Vagina (tissue), 2 donors: Measurements from ENCODE around the gene MYH14. TPM values are rescaled to one million over a fixed set of nuclear protein-coding genes. Genes with fewer than 3 reads are reported as not detected.

Experiments
- DNase-seq, 2 donors: peaks; one replicate each; pipeline ENCODE4 v3.0.0-alpha.2; 2017; ENCODE audit errors: extremely low spot score in 2 of 2
- H3K27ac ChIP-seq: fragments of 200-600 bp; sonication (generic); one replicate; pipeline ENCODE4 v1.5.1; 2019
- H3K27me3 ChIP-seq: fragments of 200-600 bp; sonication (generic); one replicate; pipeline ENCODE4 v1.5.1; 2019
- H3K36me3 ChIP-seq, 2 donors: fragments of 200-600 bp; sonication (generic); one replicate each; pipeline ENCODE4 v1.5.1; 2017 to 2019
- H3K4me1 ChIP-seq: fragments of 200-600 bp; sonication (generic); one replicate; pipeline ENCODE4 v1.5.1; 2019
- H3K4me3 ChIP-seq, 2 donors: fragments of 200-600 bp; sonication (generic); 1 replicate in 1 of 2; 2 replicates in 1 of 2; pipeline ENCODE4 v1.5.1; 2016 to 2019
- H3K9me3 ChIP-seq: fragments of 200-600 bp; sonication (generic); one replicate; pipeline ENCODE4 v1.5.1; 2019
- POLR2A ChIP-seq, 2 donors: fragments of 450-650 bp; IDR thresholded peaks; one replicate each; pipeline ENCODE4 v1.6.1; 2017; ENCODE audit warnings: antibody characterized with exemption in 2 of 2, mild to moderate bottlenecking in 2 of 2, moderate library complexity in 2 of 2
- POLR2AphosphoS5 ChIP-seq, 2 donors: sonication (generic); formaldehyde crosslinking; IDR thresholded peaks; one replicate each; pipeline ENCODE4 v1.9.0; 2017; ENCODE audit warnings: antibody characterized with exemption in 2 of 2, mild to moderate bottlenecking in 2 of 2, low read depth in 1 of 2; ENCODE audit not compliant: insufficient read depth in 1 of 2
- intact Hi-C: fragments of 100-400 bp; cut with DNase I; formaldehyde crosslinking; loops from one replicate; pipeline ENCODE4 v1.15.1; 2023
- total RNA-seq: library from RNA; depleted of rRNA; stranded (reverse); fragments of >200 nt; gene quantifications from one replicate; pipeline ENCODE4 v1.2.3, GENCODE V29; 2016
- TF ChIP-seq, protein P1 (sequence below), 3 experiments: fragments of 450-650 bp in 2 of 3; fragments of 200-600 bp in 1 of 3; sonication (generic) in 1 of 3; IDR thresholded peaks; one replicate each; pipeline ENCODE4 v1.5.1; 2017 to 2019; ENCODE audit warnings: antibody characterized with exemption in 3 of 3, mild to moderate bottlenecking in 2 of 3, moderate library complexity in 2 of 3

The MYH14 gene
- total RNA-seq, 1 donor from 2014 or later: 51.6 TPM

GRCh38 chr19:50276370-50277063 is 73.1 kb downstream of the MYH14 start:
- H3K36me3 ChIP-seq: peaks cover 0 to 4% of the 10 kb centered on the region in 2 donors
- H3K4me3 ChIP-seq: no peak overlapping the region
- H3K9me3 ChIP-seq: no peaks in the 10 kb centered on the region
- intact Hi-C loops: no loop called here
- TF ChIP-seq POLR2A (IDR thresholded peaks at IDR 0.05) (no peak), POLR2AphosphoS5 (IDR thresholded peaks at IDR 0.05; ENCODE audit: insufficient read depth in 1 of 2, low read depth in 1 of 2) (no peak)
- TF ChIP-seq, protein P1, sequence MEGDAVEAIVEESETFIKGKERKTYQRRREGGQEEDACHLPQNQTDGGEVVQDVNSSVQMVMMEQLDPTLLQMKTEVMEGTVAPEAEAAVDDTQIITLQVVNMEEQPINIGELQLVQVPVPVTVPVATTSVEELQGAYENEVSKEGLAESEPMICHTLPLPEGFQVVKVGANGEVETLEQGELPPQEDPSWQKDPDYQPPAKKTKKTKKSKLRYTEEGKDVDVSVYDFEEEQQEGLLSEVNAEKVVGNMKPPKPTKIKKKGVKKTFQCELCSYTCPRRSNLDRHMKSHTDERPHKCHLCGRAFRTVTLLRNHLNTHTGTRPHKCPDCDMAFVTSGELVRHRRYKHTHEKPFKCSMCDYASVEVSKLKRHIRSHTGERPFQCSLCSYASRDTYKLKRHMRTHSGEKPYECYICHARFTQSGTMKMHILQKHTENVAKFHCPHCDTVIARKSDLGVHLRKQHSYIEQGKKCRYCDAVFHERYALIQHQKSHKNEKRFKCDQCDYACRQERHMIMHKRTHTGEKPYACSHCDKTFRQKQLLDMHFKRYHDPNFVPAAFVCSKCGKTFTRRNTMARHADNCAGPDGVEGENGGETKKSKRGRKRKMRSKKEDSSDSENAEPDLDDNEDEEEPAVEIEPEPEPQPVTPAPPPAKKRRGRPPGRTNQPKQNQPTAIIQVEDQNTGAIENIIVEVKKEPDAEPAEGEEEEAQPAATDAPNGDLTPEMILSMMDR (IDR thresholded peaks at IDR 0.05): no peak
- H3K27ac ChIP-seq: no peak overlapping the region
- no peaks in the 10 kb centered on the region for H3K27me3 ChIP-seq
- no peaks in the 10 kb centered on the region for H3K4me1 ChIP-seq
- DNase-seq: no peak

GRCh38 chr19:50277966-50278580 is 74.7 kb downstream of the MYH14 start:
- TF ChIP-seq POLR2AphosphoS5 (IDR thresholded peaks at IDR 0.05; ENCODE audit: insufficient read depth in 1 of 2, low read depth in 1 of 2) (no peak), POLR2A (IDR thresholded peaks at IDR 0.05) (no peak)
- TF ChIP-seq, protein P1 (IDR thresholded peaks at IDR 0.05): no peak
- H3K4me3 ChIP-seq: no peak overlapping the region
- no peak overlapping the region for H3K27ac ChIP-seq
- H3K4me1 ChIP-seq: no peaks in the 10 kb centered on the region
- DNase-seq: no peak
- no peaks in the 10 kb centered on the region for H3K27me3 ChIP-seq
- no peaks in the 10 kb centered on the region for H3K9me3 ChIP-seq
- peaks cover 0 to 4% of the 10 kb centered on the region in 2 donors for H3K36me3 ChIP-seq
- intact Hi-C loops: no loop called here

- Histone ChIP-seq H3K4me3 (no peak overlapping the region), H3K27me3 (no peaks in the 10 kb centered on the region), H3K9me3 (no peaks in the 10 kb centered on the region), H3K27ac (no peak overlapping the region), H3K4me1 (no peaks in the 10 kb centered on the region), H3K36me3 (peaks cover 0 to 4% of the 10 kb centered on the region in 2 donors)
- no peak for DNase-seq
- TF ChIP-seq POLR2AphosphoS5 (IDR thresholded peaks at IDR 0.05; ENCODE audit: insufficient read depth in 1 of 2, low read depth in 1 of 2) (no peak), POLR2A (IDR thresholded peaks at IDR 0.05) (no peak)
- TF ChIP-seq, protein P1 (IDR thresholded peaks at IDR 0.05): no peak
- intact Hi-C loops: no loop called here
Observed at GRCh38 chr19:50280074-50280473, 76.7 kb downstream of the MYH14 start.

GRCh38 chr19:50280983-50281382 is 77.6 kb downstream of the MYH14 start:
- peaks cover 0 to 4% of the 10 kb centered on the region in 2 donors for H3K36me3 ChIP-seq
- H3K9me3 ChIP-seq: no peaks in the 10 kb centered on the region
- H3K27ac ChIP-seq: no peak overlapping the region
- H3K27me3 ChIP-seq: no peaks in the 10 kb centered on the region
- H3K4me3 ChIP-seq: no peak overlapping the region
- intact Hi-C loops: no loop called here
- DNase-seq: no peak
- no peak for TF ChIP-seq POLR2AphosphoS5 (IDR thresholded peaks at IDR 0.05; ENCODE audit: insufficient read depth in 1 of 2, low read depth in 1 of 2)
- TF ChIP-seq POLR2A (IDR thresholded peaks at IDR 0.05): no peak
- TF ChIP-seq, protein P1 (IDR thresholded peaks at IDR 0.05): no peak
- no peaks in the 10 kb centered on the region for H3K4me1 ChIP-seq

GRCh38 chr19:50281491-50281890 is 78.1 kb downstream of the MYH14 start:
- H3K4me3 ChIP-seq: no peak overlapping the region
- no peaks in the 10 kb centered on the region for H3K4me1 ChIP-seq
- H3K9me3 ChIP-seq: no peaks in the 10 kb centered on the region
- no peak for DNase-seq
- intact Hi-C loops: no loop called here
- H3K27me3 ChIP-seq: no peaks in the 10 kb centered on the region
- no peak for TF ChIP-seq POLR2A (IDR thresholded peaks at IDR 0.05)
- TF ChIP-seq POLR2AphosphoS5 (IDR thresholded peaks at IDR 0.05; ENCODE audit: insufficient read depth in 1 of 2, low read depth in 1 of 2): no peak
- TF ChIP-seq, protein P1 (IDR thresholded peaks at IDR 0.05): no peak
- H3K27ac ChIP-seq: no peak overlapping the region
- peaks cover 0 to 2% of the 10 kb centered on the region in 2 donors for H3K36me3 ChIP-seq
